Measurements from ENCODE around the gene GOPC.

Gene GOPC

GRCh38 chr6:117531809-117532725, 70.2 kb downstream of the GOPC start:
- no peak overlapping the region for H3K4me3 ChIP-seq (ENCODE audit: low read length)
- DNase-seq (ENCODE audit: low read depth), result no peak
- no peak for TF ChIP-seq CTCF (IDR thresholded peaks at IDR 0.05; ENCODE audit: insufficient read depth, low read depth, low read length, missing control alignments)

DNA sequence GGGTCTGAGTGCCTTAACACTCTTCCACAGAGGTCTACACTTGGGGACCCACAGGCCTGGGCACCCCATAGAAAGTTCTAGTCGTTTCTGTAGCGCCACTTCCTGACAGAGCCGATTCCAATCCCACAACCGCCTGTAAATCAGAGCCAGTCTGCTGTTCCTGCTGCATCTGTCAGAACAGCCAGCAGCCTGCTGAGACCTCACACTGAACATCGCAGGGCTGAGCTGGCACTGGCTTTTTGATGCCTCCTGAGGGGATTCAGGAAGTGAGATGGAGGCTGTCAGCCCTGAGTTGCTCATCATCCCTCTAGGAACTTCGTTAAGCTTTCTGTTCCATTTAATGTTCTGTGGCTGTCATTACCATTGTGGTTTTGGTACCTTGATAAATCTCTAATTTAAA, 71.0 kb downstream of the GOPC start:
- no peak for DNase-seq (ENCODE audit: low read depth)
- no peak for TF ChIP-seq CTCF (IDR thresholded peaks at IDR 0.05; ENCODE audit: insufficient read depth, low read depth, low read length, missing control alignments)
- no peak overlapping the region for H3K4me3 ChIP-seq (ENCODE audit: low read length)

DNA sequence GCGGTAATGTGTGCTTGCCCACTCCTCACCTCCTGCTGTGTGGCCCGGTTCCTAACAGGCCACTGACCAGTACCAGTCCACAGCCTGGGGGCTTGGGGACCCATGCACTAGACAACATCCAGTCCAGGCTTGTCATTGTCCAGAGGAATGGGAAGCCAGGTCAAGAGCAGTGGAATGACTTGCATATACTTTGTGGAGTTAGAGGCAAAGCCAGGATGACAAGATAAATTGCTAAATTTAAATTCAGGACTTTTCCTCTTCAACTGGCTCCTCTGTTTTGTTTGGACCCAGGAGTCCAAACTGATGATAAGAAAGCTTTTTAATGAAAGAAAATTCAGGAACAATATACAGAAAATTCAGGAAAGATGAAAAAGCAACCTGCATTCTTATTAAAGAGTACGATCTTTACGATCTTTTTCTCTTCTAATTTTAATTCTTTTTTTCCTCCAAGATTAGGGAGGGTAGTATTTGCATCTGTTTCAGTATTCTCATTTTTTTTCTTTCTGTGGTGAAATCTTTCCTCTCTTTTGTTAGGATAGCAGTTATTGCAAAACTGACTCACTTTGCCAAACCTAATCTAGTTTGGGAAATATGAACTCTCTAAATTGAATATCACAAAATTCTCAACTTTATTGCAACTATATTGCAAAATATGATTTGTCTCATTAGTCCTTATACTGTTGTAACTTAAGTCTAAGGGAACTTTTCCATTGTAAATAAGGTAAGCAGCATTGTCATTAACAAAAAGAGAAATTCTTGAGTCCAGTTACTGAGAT, 71.7 kb downstream of the GOPC start:
- no peak for DNase-seq (ENCODE audit: low read depth)
- no peak overlapping the region for H3K4me3 ChIP-seq (ENCODE audit: low read length)
- TF ChIP-seq CTCF (IDR thresholded peaks at IDR 0.05; ENCODE audit: insufficient read depth, low read depth, low read length, missing control alignments), result no peak

DNA sequence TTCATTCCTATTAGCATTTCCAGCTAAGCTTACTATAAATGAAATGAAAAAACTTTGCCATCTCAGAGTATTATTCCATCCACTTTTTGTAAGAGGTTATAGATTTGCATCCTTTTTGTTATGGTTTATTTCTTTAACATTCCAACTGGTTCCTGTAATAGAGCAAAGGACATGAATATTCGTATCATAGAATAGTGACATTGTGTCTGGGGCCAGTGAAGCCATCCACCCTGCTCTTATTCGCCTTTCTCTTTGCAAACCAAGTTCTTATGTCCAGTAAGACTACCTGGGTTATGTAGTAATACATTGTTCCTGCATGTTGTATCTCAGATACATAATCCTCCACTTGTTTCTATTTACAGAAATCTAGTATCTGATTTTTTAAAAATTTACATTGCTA, 76.7 kb downstream of the GOPC start:
- no peak for DNase-seq (ENCODE audit: low read depth)
- no peak overlapping the region for H3K4me3 ChIP-seq (ENCODE audit: low read length)
- no peak for TF ChIP-seq CTCF (IDR thresholded peaks at IDR 0.05; ENCODE audit: insufficient read depth, low read depth, low read length, missing control alignments)

GRCh38 chr6:117521791-117522502, 80.4 kb downstream of the GOPC start:
- DNase-seq (ENCODE audit: low read depth), result no peak

More at GRCh38 chr6:117521791-117522502, 80.4 kb downstream of the GOPC start:
- H3K4me3 ChIP-seq (ENCODE audit: low read length), result no peak overlapping the region
- TF ChIP-seq CTCF (IDR thresholded peaks at IDR 0.05; ENCODE audit: insufficient read depth, low read depth, low read length, missing control alignments), result no peak
